Frontal cortex (tissue), 4 donors: ENCODE results near the gene LCP2. TPM values are rescaled to one million over a fixed set of nuclear protein-coding genes. Genes with fewer than 3 reads are reported as not detected.

ENCODE experiments used
- DNase-seq, 2 donors: peaks; one replicate each; pipeline ENCODE4 v3.0.0; 2012; ENCODE audit warnings: low spot score in 2 of 2
- FAIRE-seq: peaks from 2 replicates; lab custom pipeline; 2012; peaks lifted over from hg19 to GRCh38; lab: Jason Lieb, UNC
- total RNA-seq: library from RNA; depleted of rRNA; stranded (reverse); fragments of >200 nt; gene quantifications from one replicate; pipeline ENCODE4 v1.2.3, GENCODE V29; 2014
- donor health status: control.
- donor health status: control.
- donor health status: control.

Gene LCP2
- total RNA-seq, 1 donor from 2014 or later: 1.2 TPM

GRCh38 chr5:170300361-170301013 lies 2.9 kb upstream of the LCP2 start:
- FAIRE-seq (no peak), DNase-seq (no peak)

- FAIRE-seq (no peak), DNase-seq (no peak)
Measured at GRCh38 chr5:170296935-170297588, 515 bp downstream of the LCP2 start.

DNA sequence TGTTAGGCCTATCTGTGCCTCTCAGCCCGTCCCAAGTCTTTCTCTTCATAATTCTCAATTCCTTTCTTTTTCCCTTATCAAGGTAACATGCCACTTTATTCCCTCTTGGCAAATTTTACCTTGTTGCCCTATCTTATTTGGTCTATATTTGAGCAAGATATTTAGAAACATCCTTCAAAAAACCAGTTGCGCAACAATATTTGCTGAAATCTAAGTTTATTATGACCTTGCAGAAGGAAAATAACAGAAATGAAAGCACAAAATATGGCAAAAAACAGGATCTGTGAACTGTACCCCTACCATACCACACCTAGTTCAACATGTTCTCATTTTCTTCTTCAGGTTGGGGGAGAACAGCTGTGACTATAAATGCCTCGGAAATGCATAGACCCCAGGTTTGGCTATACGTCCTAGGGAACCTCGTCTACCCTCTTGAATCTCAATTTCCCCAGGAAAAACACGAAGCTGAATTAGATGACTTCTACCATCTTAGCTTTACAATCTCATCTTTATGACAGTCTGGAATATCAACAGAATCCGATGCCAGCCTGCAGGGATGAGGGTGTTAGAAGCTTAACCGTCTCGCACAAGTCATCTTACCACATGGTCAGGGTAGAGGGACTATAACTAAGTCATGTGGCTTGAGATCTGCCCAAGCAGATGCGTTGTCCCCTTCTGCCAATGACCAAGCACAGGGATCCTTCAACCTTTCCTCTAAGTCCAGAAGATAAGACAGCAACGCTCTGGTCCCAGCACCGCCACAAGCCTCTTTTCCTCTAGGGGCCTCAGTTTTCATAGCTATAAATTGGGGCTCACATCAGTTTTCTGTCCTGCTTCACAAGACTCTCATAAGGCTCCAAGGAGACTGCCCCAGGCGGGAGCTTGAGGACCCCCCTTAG lies 1.3 kb downstream of the LCP2 start:
- FAIRE-seq (no peak), DNase-seq (no peak)

GRCh38 chr5:170294556-170294955 lies 3.0 kb downstream of the LCP2 start:
- DNase-seq (no peak), FAIRE-seq (no peak)

DNA sequence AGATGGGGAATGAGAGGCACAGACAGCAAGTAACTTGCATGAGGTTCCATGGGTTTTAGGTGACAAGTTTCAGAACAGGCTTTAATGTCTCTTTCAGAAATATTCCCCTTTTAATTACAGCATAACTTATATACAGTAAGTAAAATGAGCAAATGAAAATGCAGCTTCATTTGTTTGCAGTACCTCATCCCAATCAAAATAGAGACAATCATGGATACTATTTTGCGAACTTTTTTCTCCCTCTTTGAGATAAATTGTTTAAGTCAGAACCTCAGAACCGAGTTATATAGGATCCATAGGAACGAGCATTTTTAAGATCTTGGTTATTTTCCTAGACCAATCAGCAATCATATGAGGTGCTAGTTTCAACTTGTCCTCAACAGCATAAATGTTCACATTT lies 3.5 kb downstream of the LCP2 start:
- no peak for DNase-seq
- no peak for FAIRE-seq

DNA sequence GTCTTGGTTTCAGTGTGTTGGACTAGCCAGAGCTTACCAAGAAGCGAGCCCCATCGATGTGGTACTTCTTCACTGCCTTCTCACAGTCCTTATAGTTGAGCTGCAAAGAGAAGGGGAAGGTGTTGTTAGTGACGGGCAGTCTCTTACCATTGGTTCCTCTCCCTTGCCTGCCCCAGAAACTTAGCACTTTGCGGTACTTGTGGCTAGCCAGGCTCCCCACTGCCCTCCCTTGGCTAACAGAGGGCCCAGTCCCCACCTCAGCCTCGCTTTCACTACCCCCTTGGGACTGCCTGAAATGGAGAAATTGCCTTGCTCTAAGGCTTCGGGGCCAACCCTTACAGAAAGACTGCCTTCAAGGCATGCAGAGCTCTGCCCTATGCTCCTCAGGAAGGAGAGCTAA lies 4.3 kb downstream of the LCP2 start:
- DNase-seq (no peak), FAIRE-seq (no peak)

GRCh38 chr5:170292179-170293104 lies 5.1 kb downstream of the LCP2 start:
- DNase-seq (no peak), FAIRE-seq (no peak)

GRCh38 chr5:170290498-170290897 lies 7.1 kb downstream of the LCP2 start:
- no peak for DNase-seq
- FAIRE-seq: no peak

DNA sequence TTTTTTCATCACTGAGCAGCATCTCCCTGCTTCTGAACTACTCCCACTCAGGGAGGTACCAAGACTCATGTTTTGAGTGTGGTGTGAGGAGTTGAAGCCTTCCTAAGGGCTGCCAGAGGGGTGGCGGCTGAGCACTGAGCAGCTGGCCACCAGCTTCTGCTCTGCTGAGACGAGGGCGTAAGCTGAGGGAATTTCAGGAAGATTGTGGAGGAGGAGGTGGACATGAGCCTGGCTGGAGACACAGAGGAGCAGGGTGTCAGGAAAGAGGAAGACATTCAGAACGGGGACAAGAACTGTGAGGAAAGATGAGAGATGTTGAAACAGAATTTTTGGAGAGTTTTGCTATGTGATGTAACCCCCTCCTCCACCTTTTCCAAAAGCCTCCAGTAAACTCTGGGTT lies 7.8 kb downstream of the LCP2 start:
- FAIRE-seq (no peak), DNase-seq (no peak)

DNA sequence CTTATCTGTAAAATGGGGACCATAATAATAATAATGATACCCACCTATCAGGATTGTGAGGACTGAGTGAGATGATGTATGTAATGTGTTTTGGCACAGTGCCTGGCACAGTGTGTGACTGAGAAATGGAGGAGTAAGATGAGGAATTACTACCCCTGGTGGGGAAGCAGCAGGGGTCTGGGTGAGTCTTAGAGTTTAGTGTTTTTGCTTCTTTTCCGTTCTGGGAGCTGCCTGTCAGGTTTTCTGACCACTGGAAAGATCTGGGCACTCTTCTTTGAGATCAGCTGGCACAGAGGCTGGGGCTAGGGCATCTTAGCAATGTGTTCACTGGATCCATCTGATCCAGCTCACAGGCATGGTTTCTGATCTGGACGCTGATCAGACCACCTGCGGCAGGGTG lies 8.5 kb downstream of the LCP2 start:
- DNase-seq (no peak), FAIRE-seq (no peak)

GRCh38 chr5:170288551-170288950 lies 9.0 kb downstream of the LCP2 start:
- FAIRE-seq (no peak), DNase-seq (no peak)

GRCh38 chr5:170288151-170288550 lies 9.4 kb downstream of the LCP2 start:
- DNase-seq: no peak
- no peak for FAIRE-seq

DNA sequence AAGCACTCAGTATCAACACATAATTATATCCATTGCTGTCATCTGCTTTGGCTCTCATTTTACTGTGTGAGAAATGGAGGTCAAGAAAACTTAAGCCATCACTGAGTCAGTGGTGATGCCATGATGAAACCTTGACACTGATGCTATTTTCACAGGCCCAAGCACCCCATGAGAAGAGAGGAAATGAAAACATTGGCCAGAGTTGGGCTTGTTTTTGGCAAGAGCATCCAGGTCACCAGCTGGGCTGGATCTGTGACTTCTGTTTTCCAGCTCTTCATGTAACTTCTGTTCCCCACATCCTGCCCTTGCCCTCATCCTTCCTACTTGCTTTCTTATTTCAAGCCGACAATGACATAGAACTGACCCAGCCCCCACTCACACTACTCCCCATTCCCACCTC lies 10.0 kb downstream of the LCP2 start:
- FAIRE-seq (no peak), DNase-seq (no peak)

GRCh38 chr5:170286386-170286925 lies 11.1 kb downstream of the LCP2 start:
- DNase-seq (no peak), FAIRE-seq (no peak)

GRCh38 chr5:170285181-170285580 lies 12.4 kb downstream of the LCP2 start:
- FAIRE-seq: no peak
- DNase-seq: no peak

GRCh38 chr5:170284231-170284630 lies 13.3 kb downstream of the LCP2 start:
- FAIRE-seq: no peak
- DNase-seq: no peak

DNA sequence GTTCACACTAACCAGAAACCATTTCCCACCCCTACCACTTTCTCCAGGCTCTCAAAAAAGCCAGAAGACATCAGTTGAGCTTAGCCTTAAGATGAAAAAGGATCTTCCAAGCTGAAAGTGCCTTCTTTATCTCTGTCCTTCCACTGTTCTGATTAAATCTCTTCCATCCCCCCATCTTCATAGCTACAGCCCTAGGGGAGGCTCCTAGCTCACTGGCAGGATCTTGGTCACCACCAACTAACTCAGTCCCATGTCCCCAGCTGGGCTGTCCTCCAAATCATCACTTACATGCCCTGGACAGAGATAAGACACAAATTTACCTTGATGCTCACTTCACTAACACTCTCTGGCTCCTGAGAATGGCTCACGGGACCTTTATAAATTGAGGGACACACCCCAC lies 14.3 kb downstream of the LCP2 start:
- FAIRE-seq: no peak

DNA sequence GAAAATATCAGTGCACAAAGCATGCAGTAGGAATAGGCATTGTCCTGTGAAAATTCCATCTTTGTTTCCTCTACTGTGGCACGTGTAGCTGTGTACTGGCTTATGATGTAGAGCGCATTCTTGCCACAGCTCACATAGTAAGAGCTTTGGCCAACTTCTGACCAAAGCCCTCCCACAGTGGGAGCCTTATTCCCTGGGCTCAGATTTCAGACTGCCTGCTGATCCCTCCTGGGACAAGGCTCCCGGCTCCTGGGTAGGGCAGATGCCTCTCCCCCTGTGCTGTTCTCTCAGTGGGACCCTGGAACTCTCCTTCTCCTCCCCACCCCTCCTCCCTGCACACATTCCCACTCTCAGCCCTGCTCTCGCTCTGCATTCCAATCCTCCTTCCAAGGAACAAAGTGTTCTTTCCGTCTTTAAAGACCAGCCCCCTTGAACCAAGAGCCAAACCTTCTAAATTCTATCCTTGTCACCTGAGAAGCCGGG lies 17.5 kb downstream of the LCP2 start:
- DNase-seq: no peak
- no peak for FAIRE-seq

More for the DNA sequence above, 14.3 kb downstream of the LCP2 start:
- DNase-seq: no peak

DNA sequence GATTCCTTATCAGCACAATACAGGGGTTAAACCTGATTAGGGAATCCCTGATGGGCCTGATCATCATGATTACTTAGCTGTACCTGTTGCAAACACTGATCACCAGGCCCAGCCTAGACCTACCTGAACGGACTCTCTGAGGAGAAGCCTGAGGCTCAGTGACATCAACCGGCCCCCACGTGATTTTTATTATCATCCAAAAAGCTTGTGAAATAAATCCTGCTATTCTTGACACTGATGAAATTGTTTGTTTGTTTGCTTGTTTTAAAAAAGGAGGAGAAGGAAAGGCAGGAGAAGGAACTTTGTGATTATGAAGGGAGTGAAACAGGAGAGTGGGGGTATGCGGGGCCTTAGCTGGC lies 18.1 kb downstream of the LCP2 start:
- no peak for DNase-seq
- no peak for FAIRE-seq
